Transverse colon (tissue), 4 donors: ENCODE data around the gene C1QL4. TPM values are rescaled to one million over a fixed set of nuclear protein-coding genes. Genes with fewer than 3 reads are reported as not detected.

Source experiments
- DNase-seq: peaks from one replicate; pipeline ENCODE4 v3.0.0-alpha.2; 2019
- H3K27ac ChIP-seq, 4 donors: fragments of 200-600 bp; sonication (generic); 2 replicates each; pipeline ENCODE4 v1.5.1; 2016 to 2018; ENCODE audit warnings: inconsistent platforms in 4 of 4
- H3K27me3 ChIP-seq: fragments of 200-600 bp; sonication (generic); 2 replicates; pipeline ENCODE4 v1.5.1; 2017; ENCODE audit warnings: inconsistent platforms
- H3K36me3 ChIP-seq, 4 donors: fragments of 200-600 bp; sonication (generic); 2 replicates each; pipeline ENCODE4 v1.5.1; 2017 to 2019; ENCODE audit warnings: inconsistent platforms in 4 of 4
- H3K4me1 ChIP-seq, 4 donors: fragments of 200-600 bp; sonication (generic); 2 replicates each; pipeline ENCODE4 v1.5.1; 2017 to 2020; ENCODE audit warnings: inconsistent platforms in 4 of 4
- H3K4me3 ChIP-seq, 4 donors: fragments of 200-600 bp; sonication (generic); 1 replicate in 1 of 4; 2 replicates in 3 of 4; pipeline versions ENCODE4 v1.5.1 to v1.6.1; 2017 to 2019; ENCODE audit warnings: inconsistent platforms in 4 of 4
- H3K9me3 ChIP-seq, 2 donors: fragments of 200-600 bp; sonication (generic); 2 replicates each; pipeline ENCODE4 v1.5.1; 2017 to 2019; ENCODE audit warnings: inconsistent platforms in 2 of 2
- EP300 ChIP-seq: sonication (generic); formaldehyde crosslinking; IDR thresholded peaks from one replicate; pipeline ENCODE4 v1.6.1; 2017; ENCODE audit warnings: antibody characterized with exemption, low read depth
- POLR2A ChIP-seq: fragments of 450-650 bp; IDR thresholded peaks from one replicate; pipeline ENCODE4 v1.6.1; 2016; ENCODE audit warnings: antibody characterized with exemption, mild to moderate bottlenecking, moderate library complexity
- POLR2AphosphoS5 ChIP-seq, 3 donors: sonication (generic); formaldehyde crosslinking; IDR thresholded peaks; one replicate each; pipeline ENCODE4 v1.6.1; 2016; ENCODE audit warnings: antibody characterized with exemption in 3 of 3
- WGBS, 2 donors: methylation state at CpG; one replicate each; pipeline ENCODE4 v1.1.5; 2018; ENCODE audit warnings: low coverage in 1 of 2; 5-methylcytosine and 5-hydroxymethylcytosine counted together
- in situ Hi-C, 4 donors: fragments of 200-750 bp; cut with MboI; loops; one replicate each; pipeline versions ENCODE4 v1.15.0 to v1.15.1; 2017; ENCODE audit warnings: low sequenced_read_pairs in 3 of 4, low pct_ligation_motif_present in 1 of 4, low pct_unique_long_range_greater_than_20kb in 1 of 4
- intact Hi-C: fragments of 100-400 bp; cut with DNase I; formaldehyde crosslinking; loops from one replicate; pipeline ENCODE4 v1.15.1; 2023; ENCODE audit warnings: low total_unique reads
- total RNA-seq, 4 donors: library from RNA; depleted of rRNA; stranded (reverse); fragments of >200 nt; gene quantifications; one replicate each; pipeline ENCODE4 v1.1.0, GENCODE V29; 2016
- TF ChIP-seq, protein P1 (sequence below), 5 experiments: fragments of 200-600 bp in 3 of 5; fragments of 450-650 bp in 2 of 5; sonication (generic) in 3 of 5; IDR thresholded peaks; 1 replicate in 2 of 5; 2 replicates in 3 of 5; pipeline ENCODE4 v1.5.1; 2016 to 2017; ENCODE audit warnings: antibody characterized with exemption in 5 of 5, inconsistent platforms in 3 of 5, mild to moderate bottlenecking in 2 of 5, moderate library complexity in 1 of 5

The C1QL4 gene
- total RNA-seq, 4 donors from 2014 or later, result not detected

DNA sequence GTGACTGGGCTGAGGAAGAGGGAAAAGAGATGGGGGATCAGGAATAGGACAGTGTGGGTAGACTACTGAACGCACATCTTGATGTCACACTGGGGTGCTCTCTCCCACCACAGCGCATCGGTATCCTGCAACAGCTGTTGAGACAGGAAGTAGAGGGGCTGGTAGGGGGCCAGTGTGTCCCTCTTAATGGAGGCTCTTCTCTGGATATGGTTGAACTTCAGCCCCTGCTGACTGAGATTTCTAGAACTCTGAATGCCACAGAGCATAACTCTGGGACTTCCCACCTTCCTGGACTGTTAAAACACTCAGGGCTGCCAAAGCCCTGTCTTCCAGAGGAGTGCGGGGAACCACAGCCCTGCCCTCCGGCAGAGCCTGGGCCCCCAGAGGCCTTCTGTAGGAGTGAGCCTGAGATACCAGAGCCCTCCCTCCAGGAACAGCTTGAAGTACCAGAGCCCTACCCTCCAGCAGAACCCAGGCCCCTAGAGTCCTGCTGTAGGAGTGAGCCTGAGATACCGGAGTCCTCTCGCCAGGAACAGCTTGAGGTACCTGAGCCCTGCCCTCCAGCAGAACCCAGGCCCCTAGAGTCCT, 6.9 kb downstream of the C1QL4 start:
- Histone ChIP-seq H3K9me3 (no peaks in the 10 kb centered on the region), H3K36me3 (no peaks in the 10 kb centered on the region), H3K27ac (no peak overlapping the region), H3K27me3 (peaks cover 32% of the 10 kb centered on the region), H3K4me3 (no peak overlapping the region), H3K4me1 (peaks cover 0 to 10% (median 2%) of the 10 kb centered on the region in 4 donors)
- in situ Hi-C loops, result loop anchor here in 1 of 4 donors (10.0 kb wide), 1 partner anchor 45 kb away; no protein-coding TSS in a partner anchor
- TF ChIP-seq, protein P1, sequence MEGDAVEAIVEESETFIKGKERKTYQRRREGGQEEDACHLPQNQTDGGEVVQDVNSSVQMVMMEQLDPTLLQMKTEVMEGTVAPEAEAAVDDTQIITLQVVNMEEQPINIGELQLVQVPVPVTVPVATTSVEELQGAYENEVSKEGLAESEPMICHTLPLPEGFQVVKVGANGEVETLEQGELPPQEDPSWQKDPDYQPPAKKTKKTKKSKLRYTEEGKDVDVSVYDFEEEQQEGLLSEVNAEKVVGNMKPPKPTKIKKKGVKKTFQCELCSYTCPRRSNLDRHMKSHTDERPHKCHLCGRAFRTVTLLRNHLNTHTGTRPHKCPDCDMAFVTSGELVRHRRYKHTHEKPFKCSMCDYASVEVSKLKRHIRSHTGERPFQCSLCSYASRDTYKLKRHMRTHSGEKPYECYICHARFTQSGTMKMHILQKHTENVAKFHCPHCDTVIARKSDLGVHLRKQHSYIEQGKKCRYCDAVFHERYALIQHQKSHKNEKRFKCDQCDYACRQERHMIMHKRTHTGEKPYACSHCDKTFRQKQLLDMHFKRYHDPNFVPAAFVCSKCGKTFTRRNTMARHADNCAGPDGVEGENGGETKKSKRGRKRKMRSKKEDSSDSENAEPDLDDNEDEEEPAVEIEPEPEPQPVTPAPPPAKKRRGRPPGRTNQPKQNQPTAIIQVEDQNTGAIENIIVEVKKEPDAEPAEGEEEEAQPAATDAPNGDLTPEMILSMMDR (IDR thresholded peaks at IDR 0.05), result no peak
- no peak for TF ChIP-seq EP300
- no peak for TF ChIP-seq POLR2A
- no peak for TF ChIP-seq POLR2AphosphoS5 (IDR thresholded peaks at IDR 0.05)
- no peak for DNase-seq
- intact Hi-C loops, result no loop called here
- WGBS, 2 donors, result 92% methylated on average over 7 of the region's 7 CpGs; no CpG with 5 or more reads in 1 of the 2 donors

DNA sequence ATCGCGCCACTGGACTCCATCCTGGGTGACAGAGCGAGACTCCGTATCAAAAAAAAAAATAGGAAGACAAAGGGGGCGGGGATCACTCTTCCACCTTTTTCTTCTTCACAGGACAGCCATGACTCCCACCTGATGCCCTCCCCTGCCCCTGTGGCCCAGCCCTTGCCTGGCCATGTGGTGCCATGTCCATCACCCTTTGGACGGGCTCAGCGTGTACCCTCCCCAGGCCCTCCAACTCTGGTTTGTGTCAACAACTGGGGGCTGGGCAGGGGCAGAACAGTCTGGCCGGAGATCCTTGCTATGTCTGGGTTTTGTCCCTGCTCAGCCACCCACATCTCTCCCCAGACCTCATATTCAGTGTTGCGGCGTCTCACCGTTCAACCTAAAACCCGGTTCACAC, 8.2 kb downstream of the C1QL4 start:
- H3K36me3 ChIP-seq, result no peaks in the 10 kb centered on the region
- H3K9me3 ChIP-seq, result no peaks in the 10 kb centered on the region
- 93 to 98% methylated on average over 10 to 12 of the region's 12 CpGs for WGBS, 2 donors
- H3K4me1 ChIP-seq, result peaks cover 0 to 15% (median 4%) of the 10 kb centered on the region in 4 donors
- H3K4me3 ChIP-seq, result no peak overlapping the region
- intact Hi-C loops, result no loop called here
- DNase-seq, result no peak
- H3K27ac ChIP-seq, result no peak overlapping the region
- TF ChIP-seq EP300 (no peak), POLR2A (no peak), POLR2AphosphoS5 (IDR thresholded peaks at IDR 0.05) (no peak)
- TF ChIP-seq, protein P1 (IDR thresholded peaks at IDR 0.05), result no peak
- peaks cover 19% of the 10 kb centered on the region for H3K27me3 ChIP-seq
- in situ Hi-C loops, result no loop called here

DNA sequence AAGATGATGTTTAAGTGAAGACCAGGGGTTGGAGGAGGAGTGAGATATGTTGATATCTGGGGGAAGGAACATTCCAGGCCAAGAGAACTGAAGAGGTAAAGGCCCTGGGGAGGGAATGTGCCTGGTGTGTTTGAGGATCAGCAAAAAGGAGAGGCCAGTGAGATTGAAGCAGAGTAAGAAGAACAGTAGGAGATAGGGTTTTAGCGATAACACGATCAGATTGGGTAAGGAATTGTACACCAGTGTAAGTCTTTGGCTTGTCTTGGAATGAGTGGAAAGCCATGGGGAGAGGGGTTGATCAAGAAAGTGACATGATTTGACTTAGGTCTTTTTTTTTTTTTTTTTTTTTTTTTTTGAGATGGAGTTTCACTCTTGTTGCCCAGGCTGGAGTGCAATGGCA, 9.1 kb downstream of the C1QL4 start:
- TF ChIP-seq EP300 (no peak), POLR2A (no peak), POLR2AphosphoS5 (IDR thresholded peaks at IDR 0.05) (no peak)
- TF ChIP-seq, protein P1 (IDR thresholded peaks at IDR 0.05), result no peak
- no peaks in the 10 kb centered on the region for H3K36me3 ChIP-seq
- peaks cover 9% of the 10 kb centered on the region for H3K27me3 ChIP-seq
- no peaks in the 10 kb centered on the region for H3K9me3 ChIP-seq
- no peak overlapping the region for H3K27ac ChIP-seq
- H3K4me3 ChIP-seq, result no peak overlapping the region
- no peak for DNase-seq
- intact Hi-C loops (no loop called here), in situ Hi-C loops (no loop called here)
- H3K4me1 ChIP-seq, result peaks cover 4 to 22% (median 11%) of the 10 kb centered on the region in 4 donors
- 91 to 96% methylated on average over 2 of the region's 2 CpGs for WGBS, 2 donors

DNA sequence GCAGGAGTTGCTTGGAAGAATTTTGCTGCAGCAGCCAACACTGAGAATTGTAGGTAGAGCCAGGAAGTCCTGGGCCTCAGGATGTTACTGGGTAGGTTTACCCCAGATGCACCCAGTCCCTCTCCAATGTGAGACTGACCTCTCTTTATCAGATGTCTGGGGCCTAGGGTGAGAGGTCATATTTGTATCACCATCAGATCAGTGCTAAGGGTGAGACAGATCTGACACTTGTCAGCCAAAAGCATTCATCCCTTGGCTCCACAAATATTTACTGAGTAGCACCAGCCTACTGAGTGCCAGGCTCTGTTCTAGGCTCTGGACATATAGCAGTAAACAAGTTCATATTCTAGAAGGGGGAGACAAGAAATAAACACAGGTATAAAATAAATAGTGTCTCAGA, 9.6 kb downstream of the C1QL4 start:
- no peak for TF ChIP-seq EP300
- TF ChIP-seq, protein P1 (IDR thresholded peaks at IDR 0.05), result no peak
- TF ChIP-seq POLR2AphosphoS5 (IDR thresholded peaks at IDR 0.05), result no peak
- no peak for TF ChIP-seq POLR2A
- H3K27me3 ChIP-seq, result peaks cover 4% of the 10 kb centered on the region
- no peak for DNase-seq
- H3K4me1 ChIP-seq, result peaks cover 4 to 23% (median 12%) of the 10 kb centered on the region in 4 donors
- intact Hi-C loops, result no loop called here
- H3K27ac ChIP-seq, result no peak overlapping the region
- no peaks in the 10 kb centered on the region for H3K36me3 ChIP-seq
- in situ Hi-C loops, result no loop called here
- no peaks in the 10 kb centered on the region for H3K9me3 ChIP-seq
- no peak overlapping the region for H3K4me3 ChIP-seq
